HG03439 (cell line): ENCODE data around the gene HNRNPU.

Source experiments
- ATAC-seq: cut with Tn5 transposase; IDR thresholded peaks from one replicate; pipeline ENCODE4 v1.9.1; 2021; ENCODE audit warnings: mild to moderate bottlenecking, moderate library complexity; ENCODE audit not compliant: unreplicated experiment

The HNRNPU gene

DNA sequence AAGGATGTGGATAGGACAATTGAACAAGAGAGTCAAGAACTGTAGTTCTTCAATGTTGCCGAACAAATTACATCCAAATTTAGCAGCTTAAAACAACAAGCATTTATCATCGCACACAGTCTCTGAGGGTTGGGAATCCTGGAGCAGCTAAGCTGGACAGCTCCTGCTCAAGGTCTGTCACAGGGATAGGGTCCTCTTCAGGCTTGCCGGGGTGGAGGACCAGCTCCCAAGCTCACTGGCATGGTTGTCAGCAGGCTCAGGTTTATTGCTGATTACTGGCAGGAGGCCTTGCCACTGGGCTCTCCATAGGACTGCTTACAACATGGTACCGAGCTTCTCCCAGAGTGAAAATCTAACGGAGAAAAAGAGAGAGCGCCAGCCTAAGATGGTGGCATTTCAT, 51.0 kb downstream of the HNRNPU start:
- no peak for ATAC-seq

DNA sequence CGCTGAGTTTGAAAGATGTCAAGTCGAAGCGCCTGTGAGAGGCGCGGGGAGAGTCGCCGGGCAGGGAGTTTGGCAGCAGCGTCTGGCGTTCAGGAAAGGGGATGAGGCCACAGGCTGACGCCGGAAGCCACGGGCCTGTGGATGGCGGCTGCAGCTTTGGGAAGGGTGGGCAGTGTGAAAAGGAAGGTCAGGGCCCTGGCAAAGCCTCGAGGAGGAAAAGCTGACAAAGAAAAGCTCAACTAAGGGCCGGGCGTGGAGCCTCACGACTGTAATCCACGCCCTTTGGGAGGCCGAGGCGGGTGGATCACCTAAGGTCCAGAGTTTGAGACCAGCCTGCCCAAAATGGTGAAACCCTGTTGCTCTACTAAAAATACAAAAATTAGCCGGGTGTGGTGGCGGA, 54.1 kb downstream of the HNRNPU start:
- no peak for ATAC-seq

DNA sequence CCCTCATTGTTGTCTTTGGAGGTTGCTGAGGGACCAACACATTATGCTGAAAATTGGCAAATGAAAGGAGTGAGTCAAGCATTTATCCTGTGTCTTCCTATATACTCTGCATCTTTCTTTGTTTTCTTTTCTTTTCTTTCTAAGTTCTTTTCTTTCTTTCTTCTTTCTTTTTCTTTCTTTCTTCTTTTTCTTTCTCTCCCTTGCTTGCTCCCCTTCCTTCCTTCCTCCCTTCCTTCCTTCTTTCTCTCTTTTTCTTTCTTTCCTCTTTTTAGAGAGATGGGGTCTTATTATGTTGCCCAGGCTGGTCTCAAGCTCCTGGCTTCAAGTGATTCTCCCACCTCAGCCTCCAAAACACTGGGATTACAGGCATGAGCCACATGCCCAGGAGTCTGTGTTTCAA, 57.2 kb downstream of the HNRNPU start:
- no peak for ATAC-seq

DNA sequence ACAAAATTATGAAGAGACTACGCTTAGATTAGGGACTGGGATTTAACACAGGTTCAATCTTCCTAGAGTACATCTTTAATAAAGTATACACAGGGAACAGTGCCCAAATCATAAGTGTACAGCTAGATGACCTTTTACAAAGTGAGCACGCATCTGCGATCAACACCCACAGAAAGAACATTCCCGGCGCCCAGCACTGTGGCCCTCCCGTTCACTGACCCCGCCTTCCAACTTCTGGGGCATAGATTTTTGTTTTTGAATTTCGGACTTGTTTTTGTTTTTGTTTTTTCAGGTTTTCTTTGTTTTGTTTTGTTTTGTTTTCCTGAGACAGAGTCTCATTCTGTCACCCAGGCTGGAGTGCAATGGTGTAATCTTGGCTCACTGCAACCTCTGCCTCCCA, 59.5 kb downstream of the HNRNPU start:
- no peak for ATAC-seq

DNA sequence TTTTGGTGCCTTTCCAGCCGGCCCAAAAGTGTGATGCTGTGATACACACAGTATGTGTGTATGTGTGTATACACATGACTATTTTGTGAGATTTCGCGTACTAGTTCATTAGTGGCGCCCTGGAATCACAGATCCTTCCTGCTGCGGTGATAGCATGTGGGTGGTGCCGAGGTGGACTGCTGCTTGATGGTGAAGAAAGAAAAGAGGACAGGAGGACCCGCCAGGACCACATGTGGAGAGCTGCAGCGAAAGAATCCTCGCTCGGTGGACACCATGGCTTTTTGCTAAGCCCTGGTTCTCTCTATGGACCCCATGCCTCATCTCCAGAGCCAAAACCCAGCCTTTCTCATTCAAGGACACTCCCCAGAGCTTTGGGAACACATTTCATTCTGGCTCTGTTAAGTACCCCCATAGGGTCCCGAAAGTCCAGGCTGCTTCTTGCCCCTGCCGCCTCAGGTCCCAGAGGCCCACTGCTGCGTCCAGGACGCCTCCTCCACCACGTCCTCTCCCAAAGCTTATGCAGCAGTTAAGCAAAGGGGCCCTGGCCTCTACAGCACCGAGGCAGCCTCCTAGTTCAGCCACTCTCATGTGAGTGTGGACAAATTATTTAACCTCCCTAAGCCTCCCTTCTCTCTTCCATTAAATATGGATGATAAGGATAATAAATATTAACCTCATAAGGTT, 61.6 kb downstream of the HNRNPU start:
- ATAC-seq, result no peak

DNA sequence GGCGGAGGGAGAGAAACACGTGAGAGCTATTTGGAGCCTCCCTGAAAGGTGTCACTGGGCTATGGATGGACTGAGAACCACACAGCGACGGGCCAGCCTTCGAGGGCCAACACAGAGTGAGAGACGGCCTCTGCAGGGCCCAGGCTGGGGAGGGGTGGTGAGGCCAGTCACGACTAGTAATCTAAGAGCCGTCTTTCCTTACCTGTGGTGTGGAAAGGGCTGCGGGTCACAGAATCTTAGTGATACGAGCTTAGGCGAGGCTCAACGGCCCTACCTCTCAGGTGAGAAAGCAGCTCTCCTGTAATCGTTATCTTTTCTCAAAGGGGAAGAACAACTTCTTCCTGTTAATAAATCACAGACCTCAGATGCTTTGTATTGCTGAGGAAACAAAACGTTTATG, 62.3 kb downstream of the HNRNPU start:
- no peak for ATAC-seq

DNA sequence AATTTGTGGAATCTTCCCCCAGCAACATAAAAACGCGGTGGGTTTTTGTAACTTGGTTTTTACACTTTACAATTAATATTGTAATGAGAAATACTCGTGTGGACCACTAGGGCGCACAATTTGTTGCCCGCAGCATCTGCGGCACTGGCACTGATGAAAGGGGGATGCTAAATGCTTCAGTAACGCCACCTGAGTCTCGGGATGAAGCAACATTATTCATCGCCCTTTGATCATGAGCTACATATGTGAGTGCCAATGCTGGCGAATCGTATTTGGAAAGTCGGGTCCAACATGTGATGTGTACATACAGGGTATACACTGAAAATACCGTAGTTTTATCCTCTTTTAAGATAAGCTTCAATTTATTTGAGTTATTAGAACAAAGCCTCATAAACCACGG, 63.1 kb downstream of the HNRNPU start:
- peak; percentile 84 for ATAC-seq

DNA sequence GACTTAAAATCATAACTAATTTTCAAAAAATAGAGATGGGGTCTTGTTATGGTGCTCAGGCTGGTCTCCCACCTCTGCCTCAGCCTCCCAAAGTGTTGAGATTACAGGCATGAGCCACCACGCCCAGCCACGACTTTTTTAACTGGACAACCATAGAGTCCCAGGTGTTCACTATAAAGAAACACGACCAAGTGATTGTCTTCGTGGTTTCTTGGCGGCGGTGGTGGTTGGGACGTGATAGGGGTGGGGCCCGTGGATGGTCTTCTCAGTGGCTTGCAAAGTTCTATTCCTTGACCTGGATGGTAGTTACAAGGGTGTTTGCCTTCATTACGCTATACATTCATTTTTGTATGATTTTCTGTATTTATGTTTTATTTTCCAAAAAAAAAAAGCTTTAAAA, 63.5 kb downstream of the HNRNPU start:
- ATAC-seq, result no peak
